Measurements from ENCODE around the gene C1QB. TPM values are rescaled to one million over a fixed set of nuclear protein-coding genes. Genes with fewer than 3 reads are reported as not detected.

The C1QB gene
- total RNA-seq, 4 donors from 2014 or later: 54.3 to 107 (median 86.1) TPM

GRCh38 chr1:22635436-22635835 lies 17.6 kb upstream of the C1QB start:
- Histone ChIP-seq H3K27ac (no peak overlapping the region), H3K4me3 (no peak overlapping the region), H3K9me3 (no peaks in the 10 kb centered on the region), H3K36me3 (no peaks in the 10 kb centered on the region), H3K4me1 (no peaks in the 10 kb centered on the region), H3K27me3 (no peaks in the 10 kb centered on the region)
- DNase-seq: no peak
- TF ChIP-seq POLR2A (IDR thresholded peaks at IDR 0.05) (no peak), CTCF (IDR thresholded peaks at IDR 0.05) (no peak)

- TF ChIP-seq CTCF (IDR thresholded peaks at IDR 0.05): no peak
- no peak for TF ChIP-seq POLR2A (IDR thresholded peaks at IDR 0.05)
- Histone ChIP-seq H3K27me3 (no peaks in the 10 kb centered on the region), H3K36me3 (no peaks in the 10 kb centered on the region), H3K4me3 (peak within 1 kb of the TSS in 2 of 4 donors; percentile 16 to 35), H3K27ac (peak within 1 kb of the TSS in 2 of 4 donors; percentile 25 to 26), H3K9me3 (no peaks in the 10 kb centered on the region), H3K4me1 (no peaks in the 10 kb centered on the region)
- peak in 1 of 3 donors; percentile 55 for DNase-seq
These were observed 16.7 kb upstream of the C1QB start, which contains the start of gene C1QA for GRCh38 chr1:22636353-22636752. TSS of gene C1QA (plus strand) at chr1:22636628. CDS start at chr1:22637617, 989 bp downstream.

- no peaks in the 10 kb centered on the region for H3K4me1 ChIP-seq
- no peaks in the 10 kb centered on the region for H3K27me3 ChIP-seq
- H3K36me3 ChIP-seq: no peaks in the 10 kb centered on the region
- no peak for DNase-seq
- peak overlapping the region in 2 of 4 donors; percentile 25 to 26 for H3K27ac ChIP-seq
- no peaks in the 10 kb centered on the region for H3K9me3 ChIP-seq
- H3K4me3 ChIP-seq: peak overlapping the region in 2 of 4 donors; percentile 16 to 35
- no peak for TF ChIP-seq CTCF (IDR thresholded peaks at IDR 0.05)
- TF ChIP-seq POLR2A (IDR thresholded peaks at IDR 0.05): no peak
These were observed 16.1 kb upstream of the C1QB start for GRCh38 chr1:22636927-22637326.

GRCh38 chr1:22637907-22638445 lies 15.1 kb upstream of the C1QB start:
- H3K9me3 ChIP-seq: no peaks in the 10 kb centered on the region
- H3K27me3 ChIP-seq: no peaks in the 10 kb centered on the region
- TF ChIP-seq CTCF (IDR thresholded peaks at IDR 0.05): no peak
- TF ChIP-seq POLR2A (IDR thresholded peaks at IDR 0.05): no peak
- H3K27ac ChIP-seq: peak overlapping the region in 1 of 4 donors; percentile 25
- peak overlapping the region in 2 of 4 donors; percentile 16 to 35 for H3K4me3 ChIP-seq
- no peak for DNase-seq
- no peaks in the 10 kb centered on the region for H3K4me1 ChIP-seq
- H3K36me3 ChIP-seq: no peaks in the 10 kb centered on the region

- no peaks in the 10 kb centered on the region for H3K36me3 ChIP-seq
- H3K9me3 ChIP-seq: no peaks in the 10 kb centered on the region
- peak overlapping the region in 1 of 4 donors; percentile 35 for H3K4me3 ChIP-seq
- no peak for TF ChIP-seq CTCF (IDR thresholded peaks at IDR 0.05)
- TF ChIP-seq POLR2A (IDR thresholded peaks at IDR 0.05): no peak
- H3K4me1 ChIP-seq: no peaks in the 10 kb centered on the region
- no peak for DNase-seq
- H3K27me3 ChIP-seq: no peaks in the 10 kb centered on the region
- H3K27ac ChIP-seq: no peak overlapping the region
These were observed 14.4 kb upstream of the C1QB start for GRCh38 chr1:22638476-22639234.
